GM12874 (cell line): ENCODE results near the gene FHIT.

Experiments
- TF ChIP-seq, protein P1 (sequence below): IDR thresholded peaks from 2 replicates; pipeline ENCODE4 v1.5.1; 2011; ENCODE audit warnings: low read depth, mild to moderate bottlenecking, control low read depth, low read length, moderate library complexity; ENCODE audit not compliant: insufficient read depth

FHIT gene

DNA sequence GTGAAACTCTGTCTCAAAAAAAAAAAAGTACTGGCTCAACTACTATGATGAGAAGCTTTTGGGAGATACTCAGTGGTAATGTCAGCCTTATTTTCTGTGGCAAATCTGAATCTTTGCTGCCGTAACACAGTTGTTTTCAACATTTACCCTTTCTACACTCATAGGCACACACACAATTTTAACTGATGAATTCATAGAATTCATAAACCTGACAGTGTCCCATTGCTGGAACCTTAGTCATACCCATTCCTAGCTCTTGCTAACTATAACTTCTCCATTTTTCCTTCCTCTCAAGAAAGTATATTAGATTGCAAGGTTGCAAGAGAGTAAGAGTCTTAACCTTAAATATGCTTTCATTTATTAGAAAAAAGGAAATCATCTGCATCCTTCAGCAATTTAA, 496.6 kb downstream of the FHIT start:
- TF ChIP-seq, protein P1, sequence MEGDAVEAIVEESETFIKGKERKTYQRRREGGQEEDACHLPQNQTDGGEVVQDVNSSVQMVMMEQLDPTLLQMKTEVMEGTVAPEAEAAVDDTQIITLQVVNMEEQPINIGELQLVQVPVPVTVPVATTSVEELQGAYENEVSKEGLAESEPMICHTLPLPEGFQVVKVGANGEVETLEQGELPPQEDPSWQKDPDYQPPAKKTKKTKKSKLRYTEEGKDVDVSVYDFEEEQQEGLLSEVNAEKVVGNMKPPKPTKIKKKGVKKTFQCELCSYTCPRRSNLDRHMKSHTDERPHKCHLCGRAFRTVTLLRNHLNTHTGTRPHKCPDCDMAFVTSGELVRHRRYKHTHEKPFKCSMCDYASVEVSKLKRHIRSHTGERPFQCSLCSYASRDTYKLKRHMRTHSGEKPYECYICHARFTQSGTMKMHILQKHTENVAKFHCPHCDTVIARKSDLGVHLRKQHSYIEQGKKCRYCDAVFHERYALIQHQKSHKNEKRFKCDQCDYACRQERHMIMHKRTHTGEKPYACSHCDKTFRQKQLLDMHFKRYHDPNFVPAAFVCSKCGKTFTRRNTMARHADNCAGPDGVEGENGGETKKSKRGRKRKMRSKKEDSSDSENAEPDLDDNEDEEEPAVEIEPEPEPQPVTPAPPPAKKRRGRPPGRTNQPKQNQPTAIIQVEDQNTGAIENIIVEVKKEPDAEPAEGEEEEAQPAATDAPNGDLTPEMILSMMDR: no peak

DNA sequence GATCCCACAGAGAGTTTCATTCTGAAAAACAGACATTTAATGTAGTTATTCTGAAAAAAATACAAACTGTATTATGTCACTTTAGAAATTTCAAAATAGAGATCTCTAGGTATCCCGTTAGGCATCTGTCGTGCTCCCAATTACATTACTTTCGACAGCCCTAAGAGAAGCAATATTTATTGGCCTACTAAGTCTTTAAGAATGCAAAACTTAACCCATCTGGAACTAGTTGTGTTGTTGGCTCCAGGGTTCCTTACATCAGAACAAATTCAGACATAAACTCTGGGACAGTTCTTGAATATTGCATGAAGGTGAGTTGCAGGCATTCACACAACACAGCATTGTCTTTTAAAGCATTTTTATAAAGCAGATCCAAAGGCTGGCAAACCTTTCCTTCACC, 498.4 kb downstream of the FHIT start:
- TF ChIP-seq, protein P1: no peak

DNA sequence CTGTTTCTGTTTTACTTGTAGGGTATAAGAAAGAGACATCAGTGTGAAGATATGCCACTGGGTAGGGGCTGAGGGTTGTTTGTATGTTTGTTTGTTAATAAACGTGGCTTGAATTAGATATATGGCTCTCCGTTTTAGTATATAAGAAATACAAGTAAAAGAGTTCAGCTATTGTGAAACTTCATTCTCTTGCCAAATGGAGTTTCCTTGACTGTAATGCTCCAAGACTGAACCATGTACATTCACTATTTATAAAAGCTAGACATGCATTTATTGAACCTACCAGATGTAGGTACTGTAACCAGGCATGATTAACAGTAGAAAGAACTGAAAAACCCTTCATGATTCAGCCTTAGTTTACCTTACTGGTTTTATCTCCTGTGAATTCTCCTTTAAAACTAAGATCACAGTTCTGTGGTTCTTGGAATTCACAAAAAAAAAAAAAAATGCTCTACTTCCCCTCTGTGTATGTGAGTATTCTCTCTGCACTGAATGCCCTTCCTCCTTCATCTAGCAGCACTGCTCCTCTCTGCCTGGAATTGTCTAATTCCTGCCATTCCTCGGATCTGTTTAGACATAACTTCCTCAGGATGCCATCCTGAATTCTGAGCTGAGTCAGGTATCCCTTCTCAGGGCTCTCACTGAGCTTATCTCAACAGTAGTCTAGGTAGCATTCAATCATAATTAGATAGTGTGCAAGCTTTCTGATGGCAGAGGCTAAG, 504.4 kb downstream of the FHIT start:
- TF ChIP-seq, protein P1: no peak

DNA sequence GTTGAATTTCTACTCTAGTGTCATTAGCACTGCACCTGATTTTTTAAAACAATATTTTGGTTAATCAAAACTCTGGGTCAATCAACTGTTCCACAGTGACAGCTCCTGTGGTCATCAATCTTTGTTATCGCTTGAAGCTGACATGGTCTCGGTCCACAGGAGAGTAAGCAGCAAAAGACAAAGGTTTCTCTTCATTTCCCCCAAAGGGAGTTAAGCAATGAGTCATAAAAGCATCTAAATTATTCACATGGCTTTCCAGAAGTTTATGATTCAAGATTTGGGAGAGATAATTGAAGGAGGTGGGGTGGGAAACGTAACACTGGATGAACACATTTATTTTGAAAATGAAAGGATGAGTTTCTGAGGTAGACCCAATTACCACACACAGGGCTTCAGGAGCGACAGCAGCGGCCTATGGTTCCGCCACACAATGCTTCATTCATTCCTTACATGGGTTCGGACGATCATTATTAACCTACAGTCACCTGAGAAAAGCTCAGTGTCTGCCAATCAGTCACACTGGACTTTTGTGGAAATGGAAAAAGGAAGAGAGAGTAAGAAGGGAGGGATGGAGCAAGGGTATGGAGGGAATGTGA, 505.1 kb downstream of the FHIT start:
- TF ChIP-seq, protein P1: no peak

DNA sequence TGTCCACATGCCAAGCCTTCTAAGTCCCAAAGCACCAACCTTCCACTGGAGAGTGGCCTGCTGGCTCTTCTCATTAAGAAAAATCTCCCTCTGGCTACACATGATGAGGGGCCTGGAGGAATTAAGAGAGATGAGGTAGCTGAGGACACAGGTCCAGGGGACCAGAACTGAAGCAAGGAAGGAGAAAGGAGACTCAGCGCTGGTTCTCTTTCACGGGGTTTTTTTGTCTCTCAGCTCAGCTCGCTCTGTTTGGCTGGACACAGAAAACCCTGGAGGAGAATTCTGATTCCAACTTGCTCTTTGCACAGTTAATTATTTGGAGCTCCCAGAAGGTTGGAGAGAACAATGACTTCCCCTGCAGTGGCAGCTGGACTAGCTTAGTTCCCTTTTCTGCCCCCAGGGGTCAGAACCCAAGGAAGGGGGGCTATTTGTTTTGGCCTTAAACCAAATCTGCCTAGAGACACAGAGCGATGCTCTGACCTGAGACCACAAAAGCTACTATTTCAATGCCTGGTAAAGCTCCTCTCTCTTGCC, 507.6 kb downstream of the FHIT start:
- TF ChIP-seq, protein P1: no peak

DNA sequence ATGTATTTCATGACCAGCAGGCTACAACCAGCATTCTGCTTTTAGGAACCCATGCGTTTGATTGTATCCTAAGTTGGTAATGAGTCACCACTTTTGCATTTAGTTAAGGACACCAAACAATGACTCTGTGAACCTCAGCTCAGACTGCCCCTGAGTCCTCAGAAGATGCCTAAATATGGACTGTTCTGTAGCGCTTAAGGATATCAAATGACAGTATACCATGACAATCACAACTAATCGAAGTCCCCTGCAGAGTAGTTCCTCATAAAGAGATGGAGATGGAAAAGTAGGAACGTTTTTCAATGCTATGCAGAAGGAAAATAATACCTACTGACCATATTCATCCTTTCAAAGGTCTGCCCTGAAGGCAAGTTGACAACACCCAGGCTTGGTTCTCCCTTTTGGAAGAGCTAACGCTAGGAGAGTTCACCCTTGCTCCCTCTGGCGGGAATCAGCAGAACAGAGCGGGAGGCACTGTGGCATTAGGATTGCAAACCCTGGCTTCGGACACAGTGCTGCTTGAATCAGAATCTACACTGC, 508.6 kb downstream of the FHIT start:
- TF ChIP-seq, protein P1: no peak

DNA sequence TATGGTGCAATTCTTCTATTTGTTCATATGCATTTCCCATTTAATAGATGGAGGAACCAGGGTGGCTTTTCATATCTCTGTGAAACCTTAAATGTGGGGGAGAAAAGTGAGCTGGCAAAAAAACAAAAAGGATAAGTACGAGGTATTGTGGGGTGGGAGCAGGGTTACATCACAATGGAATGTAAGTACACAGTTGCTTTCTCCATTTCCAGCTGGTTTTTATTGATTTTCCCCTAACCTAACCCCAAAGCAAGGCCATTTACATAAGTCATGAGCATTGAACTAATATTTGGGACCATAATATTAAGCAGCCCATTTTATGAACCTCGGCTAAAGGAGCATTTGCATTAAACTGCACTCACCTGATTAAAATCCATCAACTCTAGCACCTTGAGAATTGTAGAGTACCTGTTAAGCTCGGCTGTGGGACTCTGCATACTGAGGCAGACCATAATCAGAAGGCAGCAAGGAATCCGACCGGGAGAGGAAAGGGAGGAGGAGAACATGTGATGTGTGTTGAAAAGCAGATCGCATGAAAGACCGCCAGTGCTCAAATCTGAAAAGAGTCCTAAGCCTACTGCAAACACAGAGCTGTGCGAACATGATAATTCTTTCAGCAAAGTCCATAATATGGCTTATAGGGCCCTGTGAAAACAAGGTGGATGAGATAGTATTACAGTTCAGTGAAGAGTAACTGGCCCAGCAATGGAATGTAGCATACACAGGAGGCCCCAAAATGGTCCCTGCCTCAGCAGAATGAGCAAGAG, 513.4 kb downstream of the FHIT start:
- TF ChIP-seq, protein P1: no peak
